B cell (primary cell): ENCODE data around the gene PDE4DIP. TPM values are rescaled to one million over a fixed set of nuclear protein-coding genes. Genes with fewer than 3 reads are reported as not detected.
"Not testable (repeated sequence)": the region's sequence is repeated elsewhere in the genome, so short reads cannot be mapped to it uniquely, and the experiment has no call there.

Experiments
- ATAC-seq: fragments of 200-7000 bp; cut with Tn5 transposase; one replicate; pipeline ENCODE4 v1.10.0; 2021; ENCODE audit warnings: low read depth, mild to moderate bottlenecking, moderate number of reproducible peaks, moderate library complexity
- CTCF ChIA-PET: fragments of 350-600 bp; sonication (Branson Sonifier 250); formaldehyde crosslinking; loops from one replicate; lab custom pipeline; 2021; ENCODE audit warnings: antibody characterized with exemption, inconsistent platforms; lab: Charles Lee
- POLR2A ChIA-PET: fragments of 350-600 bp; sonication (Branson Sonifier 250); formaldehyde crosslinking; loops from one replicate; lab custom pipeline; 2021; ENCODE audit warnings: antibody characterized with exemption; lab: Charles Lee
- DNase-seq: peaks from one replicate; pipeline ENCODE4 v3.0.0; 2013
- H2AFZ ChIP-seq: 2 replicates; pipeline ENCODE4 v1.6.1; 2012; ENCODE audit warnings: mild to moderate bottlenecking, low read depth, low read length; ENCODE audit not compliant: insufficient read depth, poor library complexity, severe bottlenecking
- H3K27ac ChIP-seq, 2 donors: 1 replicate in 1 of 2; 2 replicates in 1 of 2; pipeline ENCODE4 v1.5.1; 2012 to 2013; ENCODE audit warnings: low read length in 2 of 2, mild to moderate bottlenecking in 2 of 2, moderate library complexity in 1 of 2
- H3K27me3 ChIP-seq, 4 experiments: fragments of 200-600 bp in 1 of 4; sonication (generic) in 1 of 4; replicated peaks in 1 of 4; 1 replicate in 2 of 4; 2 replicates in 2 of 4; pipeline versions ENCODE4 v1.6.1 to v1.7.0; 2013 to 2016; ENCODE audit warnings: low read length in 3 of 4, mild to moderate bottlenecking in 2 of 4, mixed read lengths in 1 of 4, moderate library complexity in 1 of 4; ENCODE audit not compliant: insufficient read depth in 4 of 4, control insufficient read depth in 3 of 4; ENCODE audit errors: control extremely low read depth in 1 of 4
- H3K36me3 ChIP-seq, 2 experiments: replicated peaks in 1 of 2; 1 replicate in 1 of 2; 2 replicates in 1 of 2; pipeline versions ENCODE4 v1.6.1 to v1.7.1; 2013; ENCODE audit warnings: low read length in 1 of 2; ENCODE audit not compliant: insufficient read depth in 2 of 2, control insufficient read depth in 1 of 2; ENCODE audit errors: control extremely low read depth in 1 of 2, extremely low read depth in 1 of 2
- H3K4me1 ChIP-seq, 2 donors: fragments of 200-600 bp in 1 of 2; sonication (generic) in 1 of 2; 1 replicate in 1 of 2; 2 replicates in 1 of 2; pipeline versions ENCODE4 v1.5.1 to v1.6.1; 2013 to 2017; ENCODE audit warnings: low read length in 2 of 2; ENCODE audit not compliant: control insufficient read depth in 2 of 2, insufficient read depth in 2 of 2
- H3K4me2 ChIP-seq: replicated peaks from 2 replicates; pipeline ENCODE3; 2012; ENCODE audit warnings: mild to moderate bottlenecking, low read depth, low read length; ENCODE audit not compliant: poor library complexity, severe bottlenecking
- H3K4me3 ChIP-seq, 5 experiments: fragments of 200-600 bp in 1 of 5; sonication (generic) in 1 of 5; 1 replicate in 3 of 5; 2 replicates in 2 of 5; pipeline versions ENCODE4 v1.5.1 to v1.7.0; 2011 to 2016; ENCODE audit warnings: low read length in 4 of 5, mild to moderate bottlenecking in 4 of 5, low read depth in 2 of 5, control low read depth in 1 of 5, moderate library complexity in 1 of 5; ENCODE audit not compliant: insufficient read depth in 1 of 5; ENCODE audit errors: control extremely low read depth in 1 of 5, extremely low read depth in 1 of 5
- H3K79me2 ChIP-seq: fragments of 200-600 bp; sonication (generic); one replicate; pipeline ENCODE4 v1.6.0; 2016; ENCODE audit warnings: low read length; ENCODE audit not compliant: control insufficient read depth, insufficient read depth
- H3K9ac ChIP-seq: fragments of 200-600 bp; sonication (generic); 2 replicates; pipeline ENCODE4 v1.6.1; 2017; ENCODE audit warnings: mild to moderate bottlenecking, low read length, moderate library complexity
- H3K9me3 ChIP-seq, 3 donors: one replicate each; pipeline versions ENCODE4 v1.6.1 to v1.7.1; 2013; ENCODE audit warnings: low read length in 2 of 3; ENCODE audit not compliant: control insufficient read depth in 2 of 3, insufficient read depth in 1 of 3; ENCODE audit errors: control extremely low read depth in 1 of 3
- H4K20me1 ChIP-seq: 2 replicates; pipeline ENCODE4 v1.6.0; 2012; ENCODE audit warnings: mild to moderate bottlenecking, low read length; ENCODE audit not compliant: insufficient read depth, control insufficient read depth, poor library complexity, severe bottlenecking
- H3K27ac Mint-ChIP-seq: one replicate; pipeline ENCODE4 v1.8.0; 2021; ENCODE audit warnings: mixed read lengths
- H3K27me3 Mint-ChIP-seq: one replicate; pipeline ENCODE4 v1.8.0; 2021; ENCODE audit warnings: mixed read lengths
- H3K4me1 Mint-ChIP-seq: one replicate; pipeline ENCODE4 v1.8.0; 2021; ENCODE audit warnings: mixed read lengths
- H3K4me3 Mint-ChIP-seq: one replicate; pipeline ENCODE4 v1.8.0; 2021; ENCODE audit warnings: mixed read lengths
- H3K9me3 Mint-ChIP-seq: one replicate; pipeline ENCODE4 v1.8.0; 2022; ENCODE audit warnings: mixed read lengths; ENCODE audit not compliant: insufficient read depth
- WGBS: methylation state at CpG from one replicate; pipeline ENCODE4 v1.1.5; 2013; ENCODE audit warnings: missing lambda C conversion rate; ENCODE audit not compliant: insufficient coverage; 5-methylcytosine and 5-hydroxymethylcytosine counted together
- intact Hi-C: fragments of 100-400 bp; cut with micrococcal nuclease; formaldehyde crosslinking; loops from one replicate; pipeline ENCODE4 v1.10.0; 2022
- polyA plus RNA-seq: library from polyadenylated mRNA; depleted of rRNA; stranded (reverse); fragments of >200 nt; gene quantifications from 2 replicates; pipeline ENCODE4 v1.2.3, GENCODE V29; 2012
- total RNA-seq, 2 donors: library from RNA; stranded (reverse); fragments of 120-200 nt in 1 of 2; gene quantifications; 1 replicate in 1 of 2; 2 replicates in 1 of 2; pipeline versions ENCODE4 v1.2.3 to v1.2.4, GENCODE V29; 2013 to 2022

PDE4DIP gene
- total and polyA plus RNA-seq, 2 donors (not counting 1 experiment from before 2014, with no cell fraction given), result 18.4 to 63.9 TPM

GRCh38 chr1:148952253-148952937 is 108.2 kb downstream of the PDE4DIP start:
- H3K4me2 ChIP-seq, H3K27ac ChIP-seq, DNase-seq, intact Hi-C loops, POLR2A ChIA-PET, H3K27me3 Mint-ChIP-seq, H3K4me1 ChIP-seq, H3K79me2 ChIP-seq, H3K9me3 Mint-ChIP-seq, H3K9me3 ChIP-seq, CTCF ChIA-PET, H4K20me1 ChIP-seq, H3K36me3 ChIP-seq, H3K27me3 ChIP-seq: not testable (repeated sequence)
- WGBS, result no CpG with 5 or more reads among the region's 66 CpGs
- peak; percentile 77 for ATAC-seq
- Mint-ChIP-seq H3K4me1 (peaks cover 17% of the 10 kb centered on the region), H3K4me3 (peak overlapping the region; percentile 92), H3K27ac (peak overlapping the region; percentile 93)
- peak overlapping the region in 4 of 5 experiments; percentile 51 to 62 (median 60) for H3K4me3 ChIP-seq
- peak overlapping the region; percentile 65 for H3K9ac ChIP-seq
- peak overlapping the region; percentile 78 for H2AFZ ChIP-seq

DNA sequence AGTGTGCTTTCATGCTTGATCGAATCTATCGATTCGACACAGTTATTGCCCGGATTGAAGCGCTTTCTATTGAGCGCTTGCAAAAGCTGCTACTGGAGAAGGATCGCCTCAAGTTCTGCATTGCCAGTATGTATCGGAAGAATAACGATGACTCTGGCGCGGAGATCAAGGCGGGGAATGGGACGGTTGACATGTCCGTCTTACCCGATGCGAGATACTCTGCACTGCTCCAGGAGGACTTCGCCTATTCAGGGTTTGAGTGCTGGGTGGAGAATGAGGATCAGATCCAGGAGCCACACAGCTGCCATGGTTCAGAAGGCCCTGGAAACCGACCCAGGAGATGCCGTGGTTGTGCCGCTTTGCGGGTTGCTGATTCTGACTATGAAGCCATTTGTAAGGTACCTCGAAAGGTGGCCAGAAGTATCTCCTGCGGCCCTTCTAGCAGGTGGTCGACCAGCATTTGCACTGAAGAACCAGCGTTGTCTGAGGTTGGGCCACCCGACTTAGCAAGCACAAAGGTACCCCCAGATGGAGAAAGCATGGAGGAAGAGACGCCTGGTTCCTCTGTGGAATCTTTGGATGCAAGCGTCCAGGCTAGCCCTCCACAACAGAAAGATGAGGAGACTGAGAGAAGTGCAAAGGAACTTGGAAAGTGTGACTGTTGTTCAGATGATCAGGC is 108.8 kb downstream of the PDE4DIP start:
- H2AFZ ChIP-seq, result peak overlapping the region; percentile 78
- DNase-seq, result peak; percentile 31
- peak overlapping the region in 4 of 5 experiments; percentile 51 to 62 (median 60) for H3K4me3 ChIP-seq
- H3K4me1 ChIP-seq, H3K27ac ChIP-seq, H3K79me2 ChIP-seq, H3K36me3 ChIP-seq, intact Hi-C loops, H3K27me3 Mint-ChIP-seq, ATAC-seq, H3K9me3 Mint-ChIP-seq, POLR2A ChIA-PET, H3K9me3 ChIP-seq, CTCF ChIA-PET, H3K4me2 ChIP-seq, H4K20me1 ChIP-seq, H3K27me3 ChIP-seq: not testable (repeated sequence)
- peaks cover 17% of the 10 kb centered on the region for H3K4me1 Mint-ChIP-seq
- peak overlapping the region; percentile 92 for H3K4me3 Mint-ChIP-seq
- peak overlapping the region; percentile 73 for H3K27ac Mint-ChIP-seq
- peak overlapping the region; percentile 65 for H3K9ac ChIP-seq
- 17% methylated on average over 6 of the region's 28 CpGs for WGBS

DNA sequence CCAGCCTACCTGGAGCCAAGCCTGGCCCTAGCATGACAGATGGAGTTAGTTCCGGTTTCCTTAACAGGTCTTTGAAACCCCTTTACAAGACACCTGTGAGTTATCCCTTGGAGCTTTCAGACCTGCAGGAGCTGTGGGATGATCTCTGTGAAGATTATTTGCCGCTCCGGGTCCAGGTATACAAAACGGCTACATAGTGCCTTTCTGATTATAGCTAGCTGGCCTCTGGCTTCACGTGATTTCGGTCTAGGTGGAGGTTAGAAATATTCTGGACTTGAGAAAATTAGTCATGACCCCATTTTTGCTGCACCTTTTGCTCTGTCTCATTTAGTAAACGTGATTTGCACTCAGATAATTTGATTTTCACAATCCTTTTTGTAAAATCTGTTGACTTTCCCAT is 109.5 kb downstream of the PDE4DIP start:
- Histone ChIP-seq H3K4me2 (peak overlapping the region; percentile 19), H3K4me3 (peak overlapping the region in 1 of 5 experiments; percentile 6)
- H3K79me2 ChIP-seq, H3K9ac ChIP-seq, ATAC-seq, CTCF ChIA-PET, intact Hi-C loops, H3K27ac ChIP-seq, DNase-seq, H3K27me3 Mint-ChIP-seq, H2AFZ ChIP-seq, H3K9me3 Mint-ChIP-seq, H3K27me3 ChIP-seq, H3K36me3 ChIP-seq, H3K27ac Mint-ChIP-seq, H4K20me1 ChIP-seq, H3K4me1 ChIP-seq, H3K9me3 ChIP-seq, POLR2A ChIA-PET: not testable (repeated sequence)
- Mint-ChIP-seq H3K4me3 (peak overlapping the region; percentile 82), H3K4me1 (peaks cover 19% of the 10 kb centered on the region)
- no CpG with 5 or more reads among the region's 7 CpGs for WGBS

GRCh38 chr1:148958343-148958742 is 114.1 kb downstream of the PDE4DIP start:
- intact Hi-C loops, H4K20me1 ChIP-seq, H3K27me3 ChIP-seq, H3K79me2 ChIP-seq, H3K4me3 Mint-ChIP-seq, H3K4me3 ChIP-seq, CTCF ChIA-PET, H3K9me3 Mint-ChIP-seq, H3K9ac ChIP-seq, H3K27me3 Mint-ChIP-seq, H3K4me1 ChIP-seq, DNase-seq, H3K27ac ChIP-seq, H2AFZ ChIP-seq, H3K4me1 Mint-ChIP-seq, POLR2A ChIA-PET, H3K9me3 ChIP-seq, ATAC-seq, H3K4me2 ChIP-seq, H3K36me3 ChIP-seq: not testable (repeated sequence)
- H3K27ac Mint-ChIP-seq, result peak overlapping the region; percentile 37
